GM19468 (cell line): ENCODE results near the gene LTA4H.
"Not testable (repeated sequence)": the region's sequence is repeated elsewhere in the genome, so short reads cannot be mapped to it uniquely, and the experiment has no call there.

Experiments
- ATAC-seq: cut with Tn5 transposase; IDR thresholded peaks from one replicate; pipeline ENCODE4 v1.9.1; 2021; ENCODE audit warnings: mild to moderate bottlenecking, moderate library complexity, moderate number of reproducible peaks; ENCODE audit not compliant: unreplicated experiment; ENCODE audit errors: extremely low read depth

LTA4H gene

DNA sequence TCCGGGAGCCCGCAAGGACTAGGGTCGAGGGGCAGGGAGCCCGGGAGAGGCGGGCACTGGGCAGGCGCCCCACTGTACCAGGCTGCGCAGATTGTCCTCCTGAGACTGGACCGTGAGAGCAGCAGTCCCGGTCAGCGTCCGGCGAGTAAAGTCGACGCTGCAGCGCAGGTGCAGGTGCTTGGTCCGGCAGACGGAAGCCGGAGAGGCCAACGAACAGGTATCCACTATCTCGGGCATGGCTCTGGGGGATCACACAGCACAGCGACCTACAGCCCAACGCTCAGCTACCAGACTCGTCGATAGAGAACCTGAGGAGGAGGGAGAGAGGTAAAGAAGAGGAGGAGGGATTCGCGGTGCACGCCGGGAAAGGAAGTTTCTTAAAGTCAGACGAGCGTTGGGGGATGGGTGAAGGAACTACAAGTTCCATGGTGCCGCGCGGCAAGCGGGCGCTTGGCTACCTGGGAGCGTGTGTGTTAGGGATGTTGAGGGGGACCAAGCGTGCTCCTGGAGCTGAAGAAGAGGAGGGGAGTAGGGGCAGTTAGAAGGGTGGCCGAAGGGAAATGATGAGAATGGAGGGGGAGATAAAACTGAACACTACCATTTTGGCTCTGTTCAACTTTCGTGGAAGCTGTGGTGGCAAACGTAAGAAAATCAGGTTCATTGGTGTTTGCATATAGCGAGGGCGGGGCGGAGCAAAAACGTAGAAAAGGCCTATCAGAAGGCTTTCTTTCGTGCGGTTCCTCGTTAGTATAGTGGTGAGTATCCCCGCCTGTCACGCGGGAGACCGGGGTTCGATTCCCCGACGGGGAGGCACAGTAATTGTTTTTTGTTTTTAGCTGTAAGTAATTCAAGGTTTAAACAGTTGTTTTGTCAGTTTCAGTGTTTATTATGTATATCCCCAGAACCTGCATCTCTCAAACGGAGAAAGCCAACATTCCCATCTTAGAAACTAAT, at the start of gene LTA4H:
Gene LTA4H, minus strand, starts transcription at position 305 of the 954 bp plus-strand sequence. Its CDS starts 68 bp downstream, at position 237.
- peak; percentile 78 for ATAC-seq

DNA sequence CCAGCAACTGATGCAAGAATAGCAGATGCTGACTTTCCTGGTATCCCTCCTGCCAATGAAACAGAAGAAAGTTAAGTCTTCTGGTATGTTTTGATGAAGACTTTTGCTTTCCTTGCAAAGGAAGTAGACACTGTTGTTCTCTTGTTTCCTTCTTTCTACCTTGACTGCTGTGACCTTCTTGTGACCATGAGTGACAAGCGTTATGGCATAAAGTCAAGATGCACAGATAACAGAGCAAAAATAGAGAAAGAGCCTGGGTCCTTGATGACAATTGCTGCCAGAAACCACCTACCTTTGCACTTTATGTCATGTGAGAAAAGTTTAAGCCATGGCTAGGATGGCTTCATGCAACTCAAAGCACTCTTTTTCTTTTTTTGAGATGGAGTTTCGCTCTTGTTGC, 49.2 kb upstream of the LTA4H start:
- ATAC-seq: no peak

DNA sequence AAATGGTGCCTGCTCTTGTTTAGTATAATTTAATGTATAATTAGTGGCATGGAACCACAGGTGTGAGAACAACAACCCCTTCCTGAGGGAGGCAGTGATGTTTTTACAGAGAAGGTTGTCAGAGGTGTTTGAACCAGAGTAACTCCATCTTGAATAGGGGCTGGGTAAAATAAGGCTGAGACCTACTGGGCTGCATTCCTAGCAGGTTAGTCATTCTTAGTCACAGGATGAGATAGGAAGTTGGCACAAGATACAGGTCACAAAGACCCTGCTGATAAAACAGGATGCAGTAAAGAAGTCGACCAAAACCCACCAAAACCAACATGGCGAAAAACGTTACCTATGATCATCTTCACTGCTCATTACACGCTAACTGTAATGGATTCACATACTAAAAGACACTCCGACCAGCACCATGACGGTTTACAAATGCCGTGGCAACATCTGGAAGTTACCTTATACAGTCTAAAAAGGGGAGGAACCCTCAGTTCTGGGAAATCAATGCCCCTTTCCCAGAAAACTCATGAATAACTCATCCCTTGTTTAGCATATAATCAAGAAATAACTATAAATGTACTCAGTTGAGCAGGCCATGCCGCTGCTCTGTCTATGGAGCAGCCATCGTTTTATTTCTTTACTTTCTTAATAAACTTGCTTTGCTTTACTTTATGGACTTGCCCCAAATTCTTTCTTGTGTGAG, 47.8 kb upstream of the LTA4H start:
- no peak for ATAC-seq

DNA sequence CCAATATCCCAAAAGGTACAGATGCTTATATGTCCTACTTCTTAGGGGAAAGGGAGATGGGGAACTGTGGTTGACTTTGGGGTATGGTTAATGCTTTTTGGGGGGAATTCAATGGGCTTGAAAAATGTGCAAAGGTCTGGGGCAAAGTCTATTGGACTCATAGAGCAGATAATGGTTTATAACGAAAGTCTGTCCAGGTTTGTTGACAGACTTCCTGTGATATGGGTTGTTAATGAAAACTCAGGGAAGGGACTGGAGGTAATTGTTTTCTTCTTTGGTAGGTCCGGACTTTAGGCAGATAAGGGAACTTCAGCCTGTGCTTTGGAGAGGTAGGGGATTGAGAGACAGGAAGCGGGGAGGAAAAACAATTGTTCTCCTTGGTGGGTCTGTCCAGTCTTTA, 46.2 kb upstream of the LTA4H start:
- ATAC-seq: no peak

DNA sequence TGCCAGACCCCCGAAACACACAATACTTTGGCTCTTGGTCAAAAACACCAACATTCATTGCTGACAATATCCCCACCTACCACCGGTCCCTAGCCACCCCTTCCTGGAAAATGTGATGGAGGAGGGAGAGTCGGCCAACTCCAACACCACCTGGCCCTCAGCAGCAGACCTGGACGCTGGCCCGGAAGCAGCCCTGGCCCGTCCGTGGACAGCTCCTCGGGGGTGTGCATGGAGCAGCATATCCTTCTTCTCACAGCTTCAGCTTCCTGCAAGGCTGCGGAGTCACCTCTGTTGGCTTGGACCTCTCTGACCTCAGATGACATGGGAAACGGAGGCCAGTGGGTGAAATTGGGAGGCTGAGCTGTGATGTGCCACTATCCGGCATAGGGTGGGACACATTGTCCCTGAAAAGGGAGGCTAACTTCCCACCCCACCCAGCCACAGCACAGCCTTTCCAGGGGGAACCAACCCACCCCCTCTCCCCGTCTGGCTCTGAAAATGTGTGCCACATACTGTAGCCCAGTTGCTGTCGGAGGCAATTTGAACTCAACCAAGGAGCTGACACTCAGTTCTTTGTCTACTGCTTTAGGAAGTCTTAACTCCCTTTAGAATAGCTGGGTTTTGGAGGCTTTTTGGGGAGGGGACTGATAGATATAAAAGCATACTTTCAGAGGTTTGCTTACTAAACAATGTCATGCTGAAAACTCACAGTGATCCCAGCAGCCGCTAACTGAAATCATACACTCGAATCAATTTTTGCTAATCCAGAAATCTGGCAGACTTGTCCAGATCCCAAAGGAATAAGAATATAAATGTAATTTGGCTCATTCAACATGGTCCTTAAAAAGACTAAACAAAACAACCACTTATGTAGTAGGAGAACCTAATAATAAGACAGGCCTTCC, 43.1 kb upstream of the LTA4H start:
- ATAC-seq: no peak

DNA sequence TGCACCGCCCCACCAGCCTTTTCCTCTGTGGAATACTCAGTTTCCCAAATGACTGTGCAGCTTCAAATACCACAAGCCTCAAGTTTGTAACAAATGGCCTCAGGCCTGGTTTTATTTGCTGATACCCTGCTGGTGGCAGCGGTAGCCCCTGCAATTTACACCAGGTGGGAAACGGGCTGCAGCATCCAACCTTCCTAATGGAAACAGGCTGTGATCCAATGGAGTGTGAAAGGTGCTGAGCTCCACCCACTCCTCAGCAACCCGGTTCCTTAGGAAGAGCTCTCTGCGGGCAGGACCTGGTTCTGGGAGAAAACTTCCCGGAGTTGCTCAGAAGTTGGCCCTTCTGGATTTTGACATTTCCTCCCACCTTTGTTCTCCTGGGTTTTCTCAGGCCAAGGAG, 41.7 kb upstream of the LTA4H start:
- ATAC-seq: no peak

DNA sequence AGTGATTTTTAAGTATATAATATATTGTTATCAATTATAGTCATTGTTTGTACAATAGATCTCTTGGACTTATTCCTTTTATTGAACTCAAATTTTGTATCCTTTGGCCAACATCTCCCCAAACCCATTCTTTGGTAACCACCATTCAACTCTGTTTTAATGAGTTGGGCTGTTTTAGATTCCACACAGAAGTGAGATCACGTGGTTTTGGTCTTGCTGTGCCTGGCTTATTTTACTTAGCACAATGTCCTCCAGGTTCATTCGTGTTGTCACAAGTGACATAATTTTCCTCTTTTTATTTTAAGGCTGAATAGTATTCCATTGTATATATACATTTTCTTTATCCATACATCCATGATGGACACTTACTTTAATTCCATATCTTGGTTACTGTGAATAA, 40.2 kb upstream of the LTA4H start:
- ATAC-seq: no peak

DNA sequence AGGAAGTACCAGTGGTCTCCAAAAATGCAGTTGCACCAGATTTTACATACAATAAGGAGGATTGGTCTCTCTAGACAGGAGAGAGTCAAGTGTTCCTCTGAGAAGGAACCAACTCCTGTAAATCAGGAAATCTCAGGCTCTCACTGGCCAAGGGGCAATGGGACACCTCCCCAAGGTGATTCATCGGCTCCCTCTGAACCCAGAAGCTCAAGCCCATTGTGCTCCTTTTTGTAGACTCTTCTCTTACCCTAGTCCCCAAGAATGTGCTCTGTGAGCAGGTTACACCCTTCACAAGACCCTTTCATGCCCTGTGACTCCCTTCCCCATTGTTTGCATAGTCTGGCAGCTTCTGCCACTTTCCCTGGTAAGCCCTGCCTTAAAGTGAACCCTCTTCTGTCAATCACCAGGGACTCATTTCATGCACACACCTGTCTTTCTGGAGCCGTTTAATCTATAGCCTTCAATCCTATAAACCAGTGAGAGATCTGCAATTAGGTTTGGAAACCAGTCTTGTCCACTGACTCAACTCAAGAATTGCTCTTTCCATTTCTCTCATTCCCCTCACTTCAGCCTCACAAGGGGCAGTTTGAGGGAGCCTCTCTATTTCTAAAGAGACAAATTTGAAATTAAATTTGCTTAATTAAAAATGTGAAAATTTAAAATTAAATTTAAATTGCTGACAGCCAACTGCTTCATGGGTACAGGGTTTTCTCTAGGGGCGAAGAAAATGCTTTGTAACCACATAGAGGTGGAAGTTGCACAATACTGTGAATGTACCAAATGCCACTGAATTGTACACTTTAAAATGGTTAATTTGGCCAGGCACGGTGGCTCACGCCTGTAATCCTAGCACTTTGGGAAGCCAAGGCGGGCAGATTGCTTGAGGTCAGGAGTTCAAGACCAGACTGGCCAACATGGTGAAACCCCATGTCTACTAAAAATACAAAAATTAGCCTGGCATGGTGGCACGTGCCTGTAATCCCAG, 38.3 kb upstream of the LTA4H start:
- no peak for ATAC-seq

DNA sequence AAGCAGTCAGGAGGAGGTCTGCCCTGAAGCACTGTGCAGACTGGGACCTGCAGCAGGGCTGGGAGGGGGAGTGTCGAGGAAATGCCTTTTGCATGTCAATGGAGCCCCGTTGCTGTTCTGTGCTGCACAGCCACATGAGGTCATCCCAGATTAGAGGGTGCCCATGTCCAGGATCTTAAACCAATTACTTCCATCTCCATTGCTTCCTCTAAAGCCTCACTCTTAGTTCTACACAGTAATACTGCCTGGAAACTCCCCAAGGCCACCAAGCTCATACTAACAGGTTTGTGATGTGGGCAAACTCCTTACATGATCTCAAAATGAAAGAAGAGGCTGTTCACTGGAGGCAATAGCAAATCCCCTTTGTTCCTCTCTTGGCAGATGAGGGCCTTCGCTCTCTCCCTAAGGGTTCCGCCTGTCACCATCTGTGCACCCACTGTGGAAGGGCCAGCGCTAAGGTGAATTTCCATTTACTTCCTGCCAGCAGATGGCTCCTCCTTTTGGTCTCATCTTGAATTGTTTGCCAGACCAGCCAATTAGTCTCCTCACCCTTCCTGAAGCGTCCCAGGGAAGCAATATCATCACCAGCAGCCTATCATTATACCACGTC, 35.4 kb upstream of the LTA4H start:
- ATAC-seq: peak; percentile 57

DNA sequence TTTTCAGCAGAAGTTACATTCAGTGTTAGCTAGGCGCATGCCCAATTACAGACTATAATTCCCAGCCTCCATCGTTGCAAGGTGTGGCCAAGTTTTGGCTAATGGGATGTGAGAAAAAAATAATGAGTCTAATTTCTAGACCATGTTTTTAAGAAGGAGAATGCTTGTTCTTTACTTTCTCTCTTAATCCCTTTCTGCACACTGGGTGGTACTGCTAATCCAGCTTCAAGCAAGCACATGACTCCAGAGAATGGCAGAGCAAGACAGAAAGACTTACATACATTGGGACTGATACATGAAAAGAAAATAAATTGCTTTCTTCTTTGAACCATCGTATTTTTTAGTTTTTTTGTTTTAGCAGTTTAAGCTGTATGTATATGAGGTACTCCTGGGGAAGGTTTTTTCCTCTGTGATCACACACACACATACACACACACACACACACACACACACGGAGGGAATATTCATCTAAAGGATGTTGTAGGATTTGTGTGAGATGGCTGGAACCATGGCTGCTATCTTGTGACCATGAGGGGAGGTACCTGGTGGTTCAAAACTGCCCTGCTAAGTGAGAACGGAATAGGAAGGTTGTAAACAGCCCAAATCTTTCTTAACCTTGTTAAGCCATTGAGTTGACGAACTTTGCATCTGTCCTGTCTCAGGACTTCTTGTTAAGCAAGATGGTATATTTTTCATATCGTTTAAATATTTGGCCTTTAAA, 34.3 kb upstream of the LTA4H start:
- no peak for ATAC-seq

DNA sequence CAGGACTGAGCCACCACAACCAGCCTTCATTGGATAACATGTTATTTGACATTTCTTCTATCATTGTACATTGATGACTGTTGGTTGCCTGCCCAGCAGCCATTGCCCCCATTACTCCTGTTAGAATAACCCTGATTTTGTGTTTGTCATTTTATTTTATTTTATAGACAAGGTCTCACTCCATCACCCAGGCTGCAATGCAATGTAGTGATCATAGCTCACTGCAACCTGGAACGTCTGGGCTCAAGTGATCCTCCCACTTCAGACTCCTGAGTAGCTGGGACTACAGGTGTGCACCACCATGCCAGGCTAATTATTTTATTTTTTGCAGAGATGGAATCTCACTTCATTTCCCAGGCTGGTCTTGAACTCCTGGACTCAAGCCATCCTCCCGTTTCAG, 33.2 kb upstream of the LTA4H start:
- ATAC-seq: no peak

DNA sequence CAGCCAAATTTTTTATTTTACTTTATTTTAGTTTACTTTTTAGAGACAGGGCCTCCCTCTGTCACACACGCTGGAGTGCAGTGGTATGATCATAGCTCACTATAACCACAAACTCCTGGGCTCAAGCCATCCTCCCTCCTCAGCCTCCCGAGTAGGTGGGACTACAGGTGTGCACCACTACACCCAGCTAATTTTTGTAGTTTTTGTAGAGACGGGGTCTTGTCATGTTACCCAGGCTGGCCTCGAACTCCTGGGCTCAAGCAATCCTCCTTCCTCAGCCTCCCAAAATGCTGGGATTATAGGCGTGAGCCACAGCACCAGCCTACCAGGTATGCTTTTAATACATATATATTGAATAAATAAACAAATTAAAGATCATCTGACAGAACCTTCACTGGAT, 32.7 kb upstream of the LTA4H start:
- no peak for ATAC-seq

DNA sequence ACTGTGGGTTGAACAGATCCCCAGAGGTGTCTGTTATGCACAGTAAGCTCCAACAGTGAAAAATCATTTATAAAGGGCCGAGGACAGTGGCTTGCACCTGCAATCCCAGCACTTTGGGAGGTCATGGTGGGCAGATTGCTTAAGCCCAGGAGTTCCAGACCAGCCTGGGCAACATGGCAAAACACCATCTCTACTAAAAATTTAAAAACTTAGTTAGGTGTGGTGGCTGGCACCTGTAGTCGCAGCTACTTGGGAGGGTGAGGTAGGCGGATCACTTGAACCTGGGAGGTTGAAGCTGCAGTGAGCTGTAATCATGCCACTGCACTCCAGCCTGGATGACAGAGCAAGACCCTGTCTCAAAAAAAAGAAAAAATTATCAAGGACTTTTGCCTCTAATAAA, 30.4 kb upstream of the LTA4H start:
- ATAC-seq: not testable (repeated sequence)

DNA sequence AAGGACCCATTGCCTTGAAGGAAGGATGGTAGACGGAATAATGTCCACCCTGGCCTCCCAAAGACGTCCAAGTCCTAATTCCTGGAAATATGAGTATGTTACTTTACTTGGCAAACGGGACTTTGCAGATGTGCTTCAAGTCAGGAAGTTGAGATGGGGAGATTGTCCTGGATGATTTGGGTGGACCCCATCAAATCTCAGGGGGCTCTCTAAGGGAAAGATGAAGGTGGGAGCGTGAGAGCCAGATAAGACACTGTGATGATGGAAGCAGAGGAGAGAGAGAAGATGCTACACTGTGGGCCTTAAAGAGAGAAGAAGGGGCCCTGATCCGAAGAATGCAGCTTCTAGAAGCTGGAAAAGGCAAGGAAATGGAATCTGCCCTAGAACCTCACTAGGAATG, 29.6 kb upstream of the LTA4H start:
- no peak for ATAC-seq

DNA sequence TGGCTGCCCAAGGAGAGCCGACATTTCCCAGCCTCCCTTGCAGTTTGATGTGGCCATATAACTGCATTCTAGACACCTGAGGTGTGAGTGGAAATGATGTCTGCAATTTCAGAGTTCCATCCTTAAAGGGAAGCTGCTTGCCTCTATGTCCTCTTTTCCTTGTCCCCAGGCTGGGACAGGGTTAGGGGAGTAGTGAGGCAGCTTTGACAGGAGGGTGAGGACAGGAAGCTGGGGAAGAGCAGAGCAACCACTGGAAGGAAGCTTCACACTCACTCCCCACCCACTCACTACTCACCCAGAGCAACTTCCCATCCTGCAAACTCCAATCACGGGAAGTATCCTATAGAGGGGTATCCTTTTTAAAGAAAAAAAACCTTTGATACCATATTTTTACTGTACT, 28.9 kb upstream of the LTA4H start:
- no peak for ATAC-seq

DNA sequence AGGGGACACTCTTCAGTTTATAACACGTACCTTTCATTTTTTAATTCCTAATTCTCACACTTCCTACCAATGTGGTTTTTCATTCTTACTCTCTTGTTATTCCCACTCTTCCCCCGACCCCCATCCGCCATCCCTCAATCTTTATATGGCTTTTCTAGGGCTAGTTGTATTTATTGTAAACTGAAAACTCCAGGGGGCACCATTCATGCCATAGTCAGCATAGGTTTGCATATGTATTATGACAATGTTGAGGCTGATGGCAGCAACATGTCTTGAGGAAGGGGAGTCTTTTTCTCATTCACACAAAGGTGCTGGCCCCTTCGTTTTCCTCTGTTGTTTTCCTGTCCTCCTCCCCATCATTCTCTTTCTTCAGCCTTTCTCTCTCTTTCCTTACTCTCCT, 27.7 kb upstream of the LTA4H start:
- ATAC-seq: no peak

DNA sequence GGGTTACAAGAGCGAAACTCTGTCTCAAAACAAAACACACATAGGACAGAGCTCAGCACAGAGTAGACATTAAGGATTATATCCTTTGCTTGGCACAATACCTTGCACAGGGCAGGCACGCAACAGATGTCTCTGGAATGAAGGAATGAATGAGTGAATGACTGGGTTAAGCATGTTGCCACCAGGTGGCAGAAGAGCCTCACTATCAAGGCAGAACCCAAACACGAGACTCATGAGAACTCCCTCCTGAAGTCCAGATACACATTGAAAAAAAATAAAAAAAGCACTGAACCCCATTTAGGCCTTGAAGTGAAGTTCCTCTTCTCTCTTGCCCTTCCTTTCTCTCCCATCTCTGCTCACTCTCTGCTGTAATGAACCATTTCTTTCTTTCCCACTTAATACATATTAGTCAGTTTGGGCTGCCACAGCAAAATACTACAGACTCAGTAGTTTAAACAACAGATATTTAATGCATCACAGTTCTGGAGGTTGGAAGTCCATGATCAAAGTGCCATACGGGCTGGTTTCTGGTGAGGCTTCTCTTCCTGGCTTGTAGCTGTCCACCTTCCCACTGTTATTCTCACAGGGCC, 26.6 kb upstream of the LTA4H start:
- no peak for ATAC-seq

DNA sequence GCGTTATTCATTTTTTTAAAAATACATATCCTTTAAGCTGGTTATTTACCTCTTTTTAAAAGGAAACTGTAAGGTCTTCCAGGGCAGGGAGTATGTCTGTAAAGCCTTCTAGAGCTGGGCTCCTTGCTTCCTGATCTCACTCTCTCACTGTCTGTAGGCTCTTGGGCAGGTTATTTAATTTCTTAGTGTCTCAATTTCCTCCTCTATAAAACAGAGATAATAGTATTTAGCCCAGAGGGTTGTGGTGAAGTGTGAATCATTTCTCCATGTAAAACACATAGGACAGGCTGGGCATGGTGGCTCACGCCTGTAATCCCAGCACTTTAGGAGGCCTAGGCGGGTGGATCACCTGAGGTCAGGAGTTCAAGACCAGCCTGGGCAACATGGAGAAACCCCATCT, 25.9 kb upstream of the LTA4H start:
- ATAC-seq: no peak
